Upper lobe of left lung (tissue), 6 donors: ENCODE results near the gene CACNB4. TPM values are rescaled to one million over a fixed set of nuclear protein-coding genes. Genes with fewer than 3 reads are reported as not detected.
A peak's percentile ranks its signal among the peaks of the same experiment; 100 is the strongest.

Experiments used
- ATAC-seq, 2 donors: fragments of 200-7000 bp; cut with Tn5 transposase; one replicate each; pipeline ENCODE4 v1.9.1; 2022; ENCODE audit warnings: mild to moderate bottlenecking in 2 of 2, moderate library complexity in 2 of 2; ENCODE audit not compliant: low FRiP score in 2 of 2
- DNase-seq, 2 donors: peaks; one replicate each; pipeline ENCODE4 v3.0.0-alpha.2; 2019 to 2020
- H3K27ac ChIP-seq, 4 donors: fragments of 200-600 bp; sonication (generic); one replicate each; pipeline ENCODE4 v1.5.1; 2016 to 2019
- H3K27me3 ChIP-seq, 4 donors: fragments of 200-600 bp; sonication (generic); one replicate each; pipeline ENCODE4 v1.5.1; 2017 to 2019
- H3K36me3 ChIP-seq, 4 donors: fragments of 200-600 bp; sonication (generic); one replicate each; pipeline ENCODE4 v1.5.1; 2016 to 2019
- H3K4me1 ChIP-seq, 4 donors: fragments of 200-600 bp; sonication (generic); one replicate each; pipeline ENCODE4 v1.5.1; 2018 to 2019
- H3K4me3 ChIP-seq, 4 donors: fragments of 200-600 bp; sonication (generic); one replicate each; pipeline ENCODE4 v1.5.1; 2017 to 2019; ENCODE audit warnings: mild to moderate bottlenecking in 2 of 4, moderate library complexity in 1 of 4
- H3K9me3 ChIP-seq, 4 donors: fragments of 200-600 bp; sonication (generic); one replicate each; pipeline ENCODE4 v1.5.1; 2018 to 2019
- EP300 ChIP-seq, 4 donors: sonication (generic); formaldehyde crosslinking; IDR thresholded peaks; one replicate each; pipeline ENCODE4 v1.5.1; 2017; ENCODE audit warnings: antibody characterized with exemption in 4 of 4, control low read depth in 2 of 4
- POLR2A ChIP-seq, 4 donors: fragments of 450-650 bp; IDR thresholded peaks; one replicate each; pipeline ENCODE4 v1.5.1; 2016 to 2017; ENCODE audit warnings: antibody characterized with exemption in 4 of 4, mild to moderate bottlenecking in 2 of 4
- POLR2AphosphoS5 ChIP-seq, 2 donors: sonication (generic); formaldehyde crosslinking; IDR thresholded peaks; one replicate each; pipeline ENCODE4 v1.5.1; 2017; ENCODE audit warnings: antibody characterized with exemption in 2 of 2
- WGBS, 2 donors: methylation state at CpG; one replicate each; pipeline ENCODE4 v1.1.5; 2017 to 2018; 5-methylcytosine and 5-hydroxymethylcytosine counted together
- total RNA-seq, 6 donors: library from RNA; depleted of rRNA in 4 of 6; stranded (reverse); fragments of >200 nt in 4 of 6; gene quantifications; one replicate each; pipeline versions ENCODE4 v1.1.0 to v1.2.1, GENCODE V29; 2016 to 2021
- TF ChIP-seq, protein P1 (sequence below), 6 experiments: fragments of 450-650 bp in 4 of 6; fragments of 200-600 bp in 2 of 6; sonication (generic) in 2 of 6; IDR thresholded peaks; one replicate each; pipeline ENCODE4 v1.5.1; 2016 to 2019; ENCODE audit warnings: antibody characterized with exemption in 6 of 6
- donor health status: DM: no; HTN: no; CAD: no; lungs with moderate emphysema.
- donor health status: DM: no; HTN: yes; CAD: no; lungs with severe emphysema.

Gene CACNB4
- total RNA-seq, 6 donors from 2014 or later: 7.7 to 21.0 (median 12.8) TPM

DNA sequence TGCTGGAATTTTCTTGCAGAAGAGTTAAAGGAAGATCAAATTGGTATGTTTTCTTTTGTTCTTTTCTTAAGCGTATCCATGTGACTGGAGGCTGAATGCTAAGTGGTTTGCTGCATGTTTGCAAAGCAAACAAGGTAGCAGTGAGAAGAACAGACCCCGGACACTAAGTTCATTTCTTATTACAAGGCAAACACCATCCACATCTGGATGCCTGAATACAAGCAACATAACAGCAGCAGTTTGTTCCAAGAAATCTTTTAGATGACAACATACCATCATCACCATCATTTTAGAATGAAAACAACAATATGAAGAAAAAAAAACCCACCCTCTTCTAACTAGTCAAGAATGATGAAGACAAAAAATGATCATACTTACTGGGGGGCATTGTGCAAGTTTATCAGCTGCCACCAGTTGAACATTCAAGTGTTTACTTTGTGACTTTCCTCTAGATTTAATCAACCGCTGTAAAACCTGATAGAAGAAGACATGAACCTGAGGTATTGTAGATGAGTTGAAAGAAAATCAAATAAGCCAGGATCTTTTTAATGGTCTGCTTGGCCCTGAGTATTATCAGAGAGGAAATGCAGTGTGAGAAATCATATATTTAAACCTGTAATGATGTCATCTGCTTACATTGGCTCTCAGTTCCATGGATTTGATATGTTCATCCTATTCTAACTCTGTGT is 245.6 kb downstream of the CACNB4 start:
- Histone ChIP-seq H3K27ac (peak overlapping the region in 1 of 4 donors; percentile 23), H3K36me3 (no peaks in the 10 kb centered on the region), H3K27me3 (no peaks in the 10 kb centered on the region), H3K4me1 (peaks cover 0 to 24% (median 11%) of the 10 kb centered on the region in 4 donors), H3K4me3 (no peak overlapping the region), H3K9me3 (no peaks in the 10 kb centered on the region)
- no peak for ATAC-seq
- no peak for DNase-seq
- no peak for TF ChIP-seq POLR2AphosphoS5 (IDR thresholded peaks at IDR 0.05)
- TF ChIP-seq, protein P1, sequence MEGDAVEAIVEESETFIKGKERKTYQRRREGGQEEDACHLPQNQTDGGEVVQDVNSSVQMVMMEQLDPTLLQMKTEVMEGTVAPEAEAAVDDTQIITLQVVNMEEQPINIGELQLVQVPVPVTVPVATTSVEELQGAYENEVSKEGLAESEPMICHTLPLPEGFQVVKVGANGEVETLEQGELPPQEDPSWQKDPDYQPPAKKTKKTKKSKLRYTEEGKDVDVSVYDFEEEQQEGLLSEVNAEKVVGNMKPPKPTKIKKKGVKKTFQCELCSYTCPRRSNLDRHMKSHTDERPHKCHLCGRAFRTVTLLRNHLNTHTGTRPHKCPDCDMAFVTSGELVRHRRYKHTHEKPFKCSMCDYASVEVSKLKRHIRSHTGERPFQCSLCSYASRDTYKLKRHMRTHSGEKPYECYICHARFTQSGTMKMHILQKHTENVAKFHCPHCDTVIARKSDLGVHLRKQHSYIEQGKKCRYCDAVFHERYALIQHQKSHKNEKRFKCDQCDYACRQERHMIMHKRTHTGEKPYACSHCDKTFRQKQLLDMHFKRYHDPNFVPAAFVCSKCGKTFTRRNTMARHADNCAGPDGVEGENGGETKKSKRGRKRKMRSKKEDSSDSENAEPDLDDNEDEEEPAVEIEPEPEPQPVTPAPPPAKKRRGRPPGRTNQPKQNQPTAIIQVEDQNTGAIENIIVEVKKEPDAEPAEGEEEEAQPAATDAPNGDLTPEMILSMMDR (IDR thresholded peaks at IDR 0.05): no peak
- no peak for TF ChIP-seq EP300 (IDR thresholded peaks at IDR 0.05)
- no peak for TF ChIP-seq POLR2A (IDR thresholded peaks at IDR 0.05)
- WGBS, 2 donors: 56 to 58% methylated on average over 3 of the region's 3 CpGs

DNA sequence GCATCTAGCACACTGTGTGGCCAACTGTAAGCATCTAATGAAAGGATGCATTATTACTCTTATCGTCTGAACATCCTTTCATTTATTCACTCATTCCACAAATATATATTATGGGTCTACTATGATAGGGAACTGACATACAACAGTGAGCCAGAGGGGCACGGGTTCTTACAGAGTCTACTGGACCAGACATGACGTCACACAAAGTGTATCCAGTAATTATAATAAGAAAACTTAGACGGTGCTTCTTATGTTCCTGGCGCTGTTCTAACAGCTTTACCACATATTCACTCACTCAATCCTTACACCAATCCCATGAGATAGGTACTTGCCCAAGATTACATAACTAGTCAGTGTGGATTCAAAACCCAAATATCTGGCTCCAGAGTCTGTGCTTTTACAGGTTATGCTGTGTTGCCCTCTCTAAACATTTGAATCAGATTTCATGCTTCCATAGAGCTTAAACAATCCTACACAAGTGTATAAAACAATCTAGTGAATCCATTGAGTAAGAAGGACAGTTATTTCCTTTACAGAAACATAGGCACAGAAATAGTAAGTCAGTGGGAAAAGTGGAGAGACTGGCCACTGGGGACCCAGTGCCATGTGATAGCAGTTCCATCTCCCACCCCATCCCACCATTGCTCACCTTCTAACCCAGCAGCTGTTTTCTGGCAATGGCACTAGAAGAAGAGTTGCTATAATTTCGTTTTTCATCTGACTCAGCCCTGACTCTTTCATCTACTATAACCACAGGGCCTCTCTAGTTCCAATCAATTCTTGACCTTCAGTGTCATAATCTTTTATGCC is 246.4 kb downstream of the CACNB4 start:
- 72 to 85% methylated on average over 6 of the region's 6 CpGs for WGBS, 2 donors
- H3K27ac ChIP-seq: peak overlapping the region in 1 of 4 donors; percentile 23
- H3K4me1 ChIP-seq: peaks cover 0 to 20% (median 11%) of the 10 kb centered on the region in 4 donors
- DNase-seq (no peak), ATAC-seq (peak in 1 of 2 donors; percentile 85)
- H3K27me3 ChIP-seq: no peaks in the 10 kb centered on the region
- TF ChIP-seq POLR2AphosphoS5 (IDR thresholded peaks at IDR 0.05) (no peak), POLR2A (IDR thresholded peaks at IDR 0.05) (no peak), EP300 (IDR thresholded peaks at IDR 0.05) (no peak)
- TF ChIP-seq, protein P1 (IDR thresholded peaks at IDR 0.05): no peak
- no peaks in the 10 kb centered on the region for H3K36me3 ChIP-seq
- no peaks in the 10 kb centered on the region for H3K9me3 ChIP-seq
- H3K4me3 ChIP-seq: no peak overlapping the region

DNA sequence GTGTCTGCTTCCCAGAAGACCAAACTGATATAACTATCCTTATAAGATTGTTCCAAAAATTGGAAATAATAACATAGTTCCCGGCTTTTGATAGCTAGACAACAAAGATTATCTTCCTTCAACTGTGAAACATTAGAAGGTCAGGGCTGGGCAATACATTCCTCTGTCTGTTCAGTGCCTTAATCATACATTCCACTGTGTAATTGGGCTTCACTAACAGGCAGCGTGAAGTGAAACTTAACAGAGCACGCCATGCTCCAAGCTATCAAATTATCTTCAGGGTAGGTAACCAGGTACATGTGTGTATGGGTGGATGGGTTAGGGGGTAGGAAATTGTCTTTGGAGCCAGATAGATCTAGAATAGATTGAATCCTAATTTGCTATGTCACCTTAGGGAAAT is 247.1 kb downstream of the CACNB4 start:
- Histone ChIP-seq H3K4me3 (no peak overlapping the region), H3K36me3 (no peaks in the 10 kb centered on the region), H3K4me1 (peaks cover 0 to 20% (median 11%) of the 10 kb centered on the region in 4 donors), H3K27me3 (no peaks in the 10 kb centered on the region), H3K9me3 (no peaks in the 10 kb centered on the region), H3K27ac (no peak overlapping the region)
- ATAC-seq (peak in 1 of 2 donors; percentile 81), DNase-seq (no peak)
- TF ChIP-seq POLR2A (IDR thresholded peaks at IDR 0.05): no peak
- no peak for TF ChIP-seq POLR2AphosphoS5 (IDR thresholded peaks at IDR 0.05)
- TF ChIP-seq, protein P1 (IDR thresholded peaks at IDR 0.05): no peak
- TF ChIP-seq EP300 (IDR thresholded peaks at IDR 0.05): no peak
- WGBS, 2 donors: 67 to 81% methylated on average over 3 of the region's 3 CpGs

DNA sequence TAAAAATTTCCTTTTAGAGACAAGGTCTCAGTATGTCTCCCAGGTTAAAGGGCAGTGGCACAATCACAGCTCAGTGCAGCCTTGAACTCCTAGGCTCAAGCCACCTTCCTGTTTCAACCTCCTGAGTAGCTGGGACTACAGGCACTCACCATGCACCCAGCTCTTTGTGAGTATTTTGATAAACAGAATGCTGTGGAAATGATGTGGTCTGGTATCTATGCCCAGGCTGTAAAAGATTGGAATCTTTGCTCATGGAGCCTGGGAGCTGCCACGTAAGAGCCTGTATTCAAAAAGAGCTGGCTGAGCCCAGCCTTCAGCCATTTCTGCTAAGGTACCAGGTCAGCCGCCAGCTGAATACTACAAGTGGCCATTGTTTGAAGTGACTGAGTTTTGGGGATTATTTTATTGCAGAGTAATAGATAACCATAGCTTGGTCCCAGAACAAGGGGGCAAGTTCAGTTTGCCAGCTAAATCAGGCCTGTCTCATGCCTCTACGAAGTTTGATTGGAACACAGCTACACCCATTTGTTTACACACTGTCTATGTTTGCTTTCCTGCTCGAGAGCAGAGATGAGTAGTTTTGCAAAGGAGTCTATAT is 249.3 kb downstream of the CACNB4 start:
- TF ChIP-seq POLR2A (IDR thresholded peaks at IDR 0.05) (no peak), POLR2AphosphoS5 (IDR thresholded peaks at IDR 0.05) (no peak), EP300 (IDR thresholded peaks at IDR 0.05) (no peak)
- TF ChIP-seq, protein P1 (IDR thresholded peaks at IDR 0.05): no peak
- Histone ChIP-seq H3K4me1 (peaks cover 0 to 20% (median 12%) of the 10 kb centered on the region in 4 donors), H3K4me3 (no peak overlapping the region), H3K9me3 (no peaks in the 10 kb centered on the region), H3K27ac (peak overlapping the region; percentile 1 to 52 (median 35)), H3K36me3 (no peaks in the 10 kb centered on the region), H3K27me3 (no peaks in the 10 kb centered on the region)
- ATAC-seq (peak in 1 of 2 donors; percentile 72), DNase-seq (no peak)
- 55 to 57% methylated on average over 3 to 4 of the region's 4 CpGs for WGBS, 2 donors
